GM23338 (cell line): ENCODE measurements around the gene TANGO6. TPM values are rescaled to one million over a fixed set of nuclear protein-coding genes. Genes with fewer than 3 reads are reported as not detected.

Experiments
- polyA plus RNA-seq: library from polyadenylated mRNA; unstranded; fragments of >200 nt; fragmentation: Nextera tagmentation; extraction: Ambion mirVana; gene quantifications from 2 replicates; pipeline ENCODE4 v1.2.1, GENCODE V29; 2016
- small RNA-seq: library from RNA; depleted of rRNA; stranded (forward); fragments of <200 nt; gene quantifications from one replicate; pipeline ENCODE3, GENCODE V24; 2014; ENCODE audit warnings: low replicate concordance
- total RNA-seq: library from RNA; depleted of rRNA; stranded (reverse); fragments of >200 nt; shearing (Covaris generic); gene quantifications from 2 replicates; pipeline ENCODE4 v1.2.3, GENCODE V29; 2014; rRNA removed

The TANGO6 gene
- total and polyA plus RNA-seq, 2 experiments from 2014 or later, result 7.2 to 23.2 TPM

Small RNAs within 50 kb of the gene (small RNA-seq; reads per million reads assigned to genes)
- not detected for gene RF00019
- not detected for gene RF00066
- not detected for gene RNU6-898P

Other genes starting within 250 kb of the TANGO6 start
- 197 and 210 TPM in 2 replicates for gene CDH3, start 198.2 kb upstream of the TANGO6 start, total RNA-seq
- gene CDH3, start 198.2 kb upstream of the TANGO6 start, polyA plus RNA-seq, result 73.6 and 78.0 TPM in 2 replicates
- gene CDH1, start 106.2 kb upstream of the TANGO6 start, total RNA-seq, result 142 TPM in 2 replicates
- gene CDH1, start 106.2 kb upstream of the TANGO6 start, polyA plus RNA-seq, result 58.1 and 64.1 TPM in 2 replicates